ENCODE results near the gene KCNJ6. TPM values are rescaled to one million over a fixed set of nuclear protein-coding genes. Genes with fewer than 3 reads are reported as not detected.

Gene KCNJ6
- total RNA-seq, 1 donor from 2014 or later, result not detected

DNA sequence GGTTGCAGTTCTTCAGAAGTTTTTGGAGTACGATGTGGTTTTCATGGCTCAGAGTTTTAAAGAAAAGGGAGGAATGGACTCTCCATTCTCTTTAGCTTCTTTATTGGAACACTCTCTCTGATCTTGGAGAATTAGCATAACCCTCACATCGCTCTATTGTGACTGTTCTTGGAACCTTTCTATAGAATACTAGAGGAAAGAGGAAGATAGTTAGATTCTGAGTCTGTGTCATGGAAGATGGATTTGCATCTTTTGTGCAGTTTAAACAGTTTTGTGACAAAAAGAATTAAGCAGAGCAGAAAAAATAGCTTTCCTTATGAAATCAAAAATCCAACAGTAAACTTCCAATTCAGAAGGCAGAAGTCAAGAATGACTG lies 61.0 kb downstream of the KCNJ6 start:
- H3K27ac ChIP-seq, result no peak overlapping the region
- H3K9me3 ChIP-seq, result no peaks in the 10 kb centered on the region
- H3K4me3 ChIP-seq, result no peak overlapping the region
- H3K4me1 ChIP-seq, result no peaks in the 10 kb centered on the region
- no peak for TF ChIP-seq POLR2A (IDR thresholded peaks at IDR 0.05)
- TF ChIP-seq, protein P1, sequence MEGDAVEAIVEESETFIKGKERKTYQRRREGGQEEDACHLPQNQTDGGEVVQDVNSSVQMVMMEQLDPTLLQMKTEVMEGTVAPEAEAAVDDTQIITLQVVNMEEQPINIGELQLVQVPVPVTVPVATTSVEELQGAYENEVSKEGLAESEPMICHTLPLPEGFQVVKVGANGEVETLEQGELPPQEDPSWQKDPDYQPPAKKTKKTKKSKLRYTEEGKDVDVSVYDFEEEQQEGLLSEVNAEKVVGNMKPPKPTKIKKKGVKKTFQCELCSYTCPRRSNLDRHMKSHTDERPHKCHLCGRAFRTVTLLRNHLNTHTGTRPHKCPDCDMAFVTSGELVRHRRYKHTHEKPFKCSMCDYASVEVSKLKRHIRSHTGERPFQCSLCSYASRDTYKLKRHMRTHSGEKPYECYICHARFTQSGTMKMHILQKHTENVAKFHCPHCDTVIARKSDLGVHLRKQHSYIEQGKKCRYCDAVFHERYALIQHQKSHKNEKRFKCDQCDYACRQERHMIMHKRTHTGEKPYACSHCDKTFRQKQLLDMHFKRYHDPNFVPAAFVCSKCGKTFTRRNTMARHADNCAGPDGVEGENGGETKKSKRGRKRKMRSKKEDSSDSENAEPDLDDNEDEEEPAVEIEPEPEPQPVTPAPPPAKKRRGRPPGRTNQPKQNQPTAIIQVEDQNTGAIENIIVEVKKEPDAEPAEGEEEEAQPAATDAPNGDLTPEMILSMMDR (IDR thresholded peaks at IDR 0.05), result no peak
- TF ChIP-seq POLR2AphosphoS5 (IDR thresholded peaks at IDR 0.05; ENCODE audit: insufficient read depth in 1 of 2, low read depth in 1 of 2), result no peak
- H3K27me3 ChIP-seq, result no peaks in the 10 kb centered on the region
- no peaks in the 10 kb centered on the region for H3K36me3 ChIP-seq
- intact Hi-C loops (cut with DNase I), result no loop called here
- no peak for DNase-seq (ENCODE audit: extremely low spot score in 2 of 2)

DNA sequence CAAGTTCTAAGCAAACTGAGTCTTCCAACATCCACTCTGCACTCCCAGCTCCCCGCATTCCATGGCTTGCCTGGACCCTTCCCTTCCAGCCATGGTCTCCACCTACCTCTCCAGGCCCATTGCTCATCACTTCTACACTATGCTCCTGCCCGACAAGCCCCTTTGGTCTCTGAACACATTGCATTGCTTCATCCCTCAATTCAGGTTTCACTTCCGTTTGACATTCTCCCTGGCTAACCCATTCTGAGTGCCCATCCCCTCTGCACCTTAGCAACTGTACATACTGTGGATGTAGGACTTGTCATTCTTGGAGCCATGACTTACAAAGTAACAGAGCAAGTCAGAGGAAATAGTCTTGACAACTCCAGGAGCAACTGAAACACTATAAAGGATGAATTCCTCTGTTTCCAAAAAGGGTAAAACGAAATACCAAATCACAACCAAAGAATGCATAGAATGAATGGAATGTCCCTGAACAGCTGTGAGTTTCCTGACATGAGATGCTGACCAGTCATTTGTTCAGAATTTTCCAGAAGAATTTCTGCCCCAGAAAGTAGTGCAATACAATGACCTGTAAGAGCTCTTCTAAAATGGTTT lies 66.7 kb downstream of the KCNJ6 start:
- DNase-seq (ENCODE audit: extremely low spot score in 2 of 2), result no peak
- Histone ChIP-seq H3K27ac (no peak overlapping the region), H3K4me1 (no peaks in the 10 kb centered on the region), H3K4me3 (no peak overlapping the region), H3K27me3 (no peaks in the 10 kb centered on the region), H3K9me3 (no peaks in the 10 kb centered on the region), H3K36me3 (no peaks in the 10 kb centered on the region)
- TF ChIP-seq, protein P1 (IDR thresholded peaks at IDR 0.05), result no peak
- intact Hi-C loops (cut with DNase I), result no loop called here

DNA sequence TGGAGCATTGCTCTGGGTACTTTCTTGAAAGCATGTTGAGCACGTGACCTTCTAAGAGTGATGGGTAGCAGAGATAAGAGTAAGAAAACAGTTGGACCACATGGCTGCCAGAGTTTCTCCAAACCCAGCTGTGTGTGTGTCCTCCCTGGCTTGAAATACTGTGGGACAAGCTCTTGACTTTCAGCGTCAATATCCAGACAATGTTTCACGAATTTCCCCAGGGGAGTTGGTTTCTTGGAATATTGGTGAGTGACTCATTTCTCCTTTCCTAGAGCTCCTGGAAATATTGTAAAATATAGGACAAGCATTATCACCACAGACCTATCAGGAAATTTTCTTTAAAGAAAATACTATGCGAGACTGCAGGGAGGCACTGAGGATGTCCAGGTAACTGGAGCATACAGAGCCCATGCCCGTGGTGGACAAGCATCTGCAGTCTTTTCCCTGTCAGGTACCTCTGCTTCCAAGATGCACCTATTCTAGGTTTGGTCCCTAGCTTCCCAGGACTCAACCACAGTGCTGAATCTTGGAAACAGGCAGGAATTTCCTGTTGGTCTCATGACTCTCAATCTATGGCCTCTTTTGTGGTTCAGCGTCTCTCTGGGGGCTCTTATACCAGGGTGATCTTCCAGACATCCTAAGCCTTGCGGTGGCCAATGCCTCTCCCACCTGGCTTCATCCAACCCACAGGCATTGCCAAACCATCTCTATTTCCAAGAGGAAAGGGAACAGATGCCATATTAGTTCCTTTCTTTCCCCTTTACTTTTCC lies 67.4 kb downstream of the KCNJ6 start:
- intact Hi-C loops (cut with DNase I), result no loop called here
- DNase-seq (ENCODE audit: extremely low spot score in 2 of 2), result no peak
- Histone ChIP-seq H3K4me3 (no peak overlapping the region), H3K27me3 (no peaks in the 10 kb centered on the region), H3K9me3 (no peaks in the 10 kb centered on the region), H3K4me1 (no peaks in the 10 kb centered on the region), H3K27ac (no peak overlapping the region), H3K36me3 (no peaks in the 10 kb centered on the region)
- TF ChIP-seq POLR2A (IDR thresholded peaks at IDR 0.05) (no peak), POLR2AphosphoS5 (IDR thresholded peaks at IDR 0.05; ENCODE audit: insufficient read depth in 1 of 2, low read depth in 1 of 2) (no peak)
- TF ChIP-seq, protein P1 (IDR thresholded peaks at IDR 0.05), result no peak

- no peaks in the 10 kb centered on the region for H3K36me3 ChIP-seq
- H3K27ac ChIP-seq, result no peak overlapping the region
- H3K27me3 ChIP-seq, result no peaks in the 10 kb centered on the region
- TF ChIP-seq POLR2AphosphoS5 (IDR thresholded peaks at IDR 0.05; ENCODE audit: insufficient read depth in 1 of 2, low read depth in 1 of 2) (no peak), POLR2A (IDR thresholded peaks at IDR 0.05) (no peak)
- TF ChIP-seq, protein P1 (IDR thresholded peaks at IDR 0.05), result no peak
- intact Hi-C loops (cut with DNase I), result no loop called here
- no peak overlapping the region for H3K4me3 ChIP-seq
- DNase-seq (ENCODE audit: extremely low spot score in 2 of 2), result no peak
- no peaks in the 10 kb centered on the region for H3K9me3 ChIP-seq
- H3K4me1 ChIP-seq, result no peaks in the 10 kb centered on the region
These were observed 70.7 kb downstream of the KCNJ6 start for GRCh38 chr21:37845535-37845934.

DNA sequence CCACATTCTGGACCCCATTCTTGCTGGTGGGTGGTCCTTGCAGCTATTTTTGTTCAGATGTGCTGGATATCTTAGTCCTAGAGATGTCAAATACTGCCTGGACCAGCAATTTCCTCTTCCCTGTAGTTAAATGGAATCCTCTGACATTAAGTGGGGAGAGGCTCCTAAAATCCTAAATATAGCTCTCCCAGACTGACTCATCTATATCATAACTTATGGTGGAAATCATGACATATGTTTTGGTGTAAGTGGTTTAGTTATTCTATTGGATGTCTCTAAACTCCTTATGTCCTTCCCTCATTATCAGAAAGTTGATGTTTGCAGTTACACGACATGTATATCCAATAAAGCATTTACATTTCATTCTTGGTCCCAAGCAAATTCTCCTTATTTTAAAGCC lies 73.1 kb downstream of the KCNJ6 start:
- TF ChIP-seq POLR2AphosphoS5 (IDR thresholded peaks at IDR 0.05; ENCODE audit: insufficient read depth in 1 of 2, low read depth in 1 of 2), result no peak
- TF ChIP-seq, protein P1 (IDR thresholded peaks at IDR 0.05), result no peak
- no peak for TF ChIP-seq POLR2A (IDR thresholded peaks at IDR 0.05)

More for the DNA sequence above, 73.1 kb downstream of the KCNJ6 start:
- Histone ChIP-seq H3K27me3 (no peaks in the 10 kb centered on the region), H3K27ac (no peak overlapping the region), H3K9me3 (no peaks in the 10 kb centered on the region), H3K4me1 (no peaks in the 10 kb centered on the region), H3K4me3 (no peak overlapping the region), H3K36me3 (no peaks in the 10 kb centered on the region)
- intact Hi-C loops (cut with DNase I), result no loop called here
- DNase-seq (ENCODE audit: extremely low spot score in 2 of 2), result no peak
